ENCODE results near the gene ZNRD2. TPM values are rescaled to one million over a fixed set of nuclear protein-coding genes. Genes with fewer than 3 reads are reported as not detected.

Gene ZNRD2
- total RNA-seq, 4 donors from 2014 or later, result 43.6 to 77.3 (median 63.3) TPM

DNA sequence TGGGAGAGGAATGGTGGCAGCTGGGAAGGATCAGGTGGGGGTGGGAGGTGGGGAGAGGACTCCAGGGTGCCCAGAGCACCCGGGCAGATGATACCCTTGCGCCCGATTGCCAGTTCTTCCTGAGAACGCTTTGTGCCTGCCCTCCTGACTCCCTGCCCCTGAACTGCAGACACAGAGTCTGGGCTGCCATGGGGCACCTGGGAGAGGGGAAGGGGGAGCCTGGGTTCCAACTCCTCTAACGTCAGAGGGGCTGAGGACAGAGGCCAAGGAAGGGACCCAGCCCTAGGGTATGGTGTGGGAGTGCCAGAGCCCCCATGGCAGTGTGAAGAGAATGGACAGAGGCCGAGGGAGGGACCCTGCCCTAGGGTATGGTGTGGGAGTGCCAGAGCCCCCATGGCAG, 26.2 kb downstream of the ZNRD2 start:
- Histone ChIP-seq H3K4me1 (peaks cover 16 to 46% (median 38%) of the 10 kb centered on the region in 4 donors), H3K36me3 (peaks cover 13 to 67% (median 62%) of the 10 kb centered on the region in 4 donors), H3K4me3 (no peak overlapping the region), H3K27ac (replicated peaks in 1 of 4) (no peak overlapping the region), H3K9me3 (no peaks in the 10 kb centered on the region), H3K27me3 (no peaks in the 10 kb centered on the region)
- WGBS, result 78% methylated on average over 6 of the region's 6 CpGs
- no peak for TF ChIP-seq EP300 (IDR thresholded peaks at IDR 0.05)
- TF ChIP-seq POLR2AphosphoS5 (IDR thresholded peaks at IDR 0.05), result no peak
- no peak for TF ChIP-seq POLR2A (IDR thresholded peaks at IDR 0.05; ENCODE audit: low read depth)
- TF ChIP-seq, protein P1, sequence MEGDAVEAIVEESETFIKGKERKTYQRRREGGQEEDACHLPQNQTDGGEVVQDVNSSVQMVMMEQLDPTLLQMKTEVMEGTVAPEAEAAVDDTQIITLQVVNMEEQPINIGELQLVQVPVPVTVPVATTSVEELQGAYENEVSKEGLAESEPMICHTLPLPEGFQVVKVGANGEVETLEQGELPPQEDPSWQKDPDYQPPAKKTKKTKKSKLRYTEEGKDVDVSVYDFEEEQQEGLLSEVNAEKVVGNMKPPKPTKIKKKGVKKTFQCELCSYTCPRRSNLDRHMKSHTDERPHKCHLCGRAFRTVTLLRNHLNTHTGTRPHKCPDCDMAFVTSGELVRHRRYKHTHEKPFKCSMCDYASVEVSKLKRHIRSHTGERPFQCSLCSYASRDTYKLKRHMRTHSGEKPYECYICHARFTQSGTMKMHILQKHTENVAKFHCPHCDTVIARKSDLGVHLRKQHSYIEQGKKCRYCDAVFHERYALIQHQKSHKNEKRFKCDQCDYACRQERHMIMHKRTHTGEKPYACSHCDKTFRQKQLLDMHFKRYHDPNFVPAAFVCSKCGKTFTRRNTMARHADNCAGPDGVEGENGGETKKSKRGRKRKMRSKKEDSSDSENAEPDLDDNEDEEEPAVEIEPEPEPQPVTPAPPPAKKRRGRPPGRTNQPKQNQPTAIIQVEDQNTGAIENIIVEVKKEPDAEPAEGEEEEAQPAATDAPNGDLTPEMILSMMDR (IDR thresholded peaks at IDR 0.05), result no peak
- intact Hi-C loops (cut with DNase I), result no loop called here
- no peak for DNase-seq (ENCODE audit: extremely low spot score)

DNA sequence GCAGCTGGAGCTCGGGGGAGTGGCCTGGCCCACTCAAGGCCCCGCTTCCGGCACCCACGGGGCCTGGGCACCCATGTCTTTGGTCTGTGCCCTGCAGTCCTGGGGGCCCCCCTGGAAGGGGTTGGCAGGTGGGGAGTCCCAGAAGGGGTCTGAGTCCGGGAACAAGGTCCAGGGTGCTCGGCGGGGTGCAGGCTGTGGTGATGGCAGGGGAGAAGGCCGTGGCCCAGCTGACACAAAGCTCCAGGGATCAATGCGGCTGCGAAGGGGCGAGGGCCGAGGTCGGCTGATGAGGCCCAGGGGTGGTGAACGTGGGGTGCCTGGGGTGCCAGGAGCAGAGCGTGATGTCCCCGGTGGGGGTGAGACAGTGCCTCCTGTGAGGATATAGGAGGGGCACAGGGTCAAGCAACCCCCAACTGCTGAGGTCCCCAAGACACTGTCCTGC, 28.0 kb downstream of the ZNRD2 start:
- Histone ChIP-seq H3K36me3 (peaks cover 6 to 70% (median 61%) of the 10 kb centered on the region in 4 donors), H3K4me1 (peaks cover 15 to 28% (median 25%) of the 10 kb centered on the region in 4 donors), H3K27me3 (no peaks in the 10 kb centered on the region), H3K9me3 (no peaks in the 10 kb centered on the region), H3K27ac (replicated peaks in 1 of 4) (no peak overlapping the region), H3K4me3 (no peak overlapping the region)
- DNase-seq (ENCODE audit: extremely low spot score), result no peak
- TF ChIP-seq POLR2AphosphoS5 (IDR thresholded peaks at IDR 0.05), result no peak
- no peak for TF ChIP-seq POLR2A (IDR thresholded peaks at IDR 0.05; ENCODE audit: low read depth)
- no peak for TF ChIP-seq EP300 (IDR thresholded peaks at IDR 0.05)
- TF ChIP-seq, protein P1 (IDR thresholded peaks at IDR 0.05), result no peak
- intact Hi-C loops (cut with DNase I), result no loop called here
- 91% methylated on average over 8 of the region's 16 CpGs for WGBS

DNA sequence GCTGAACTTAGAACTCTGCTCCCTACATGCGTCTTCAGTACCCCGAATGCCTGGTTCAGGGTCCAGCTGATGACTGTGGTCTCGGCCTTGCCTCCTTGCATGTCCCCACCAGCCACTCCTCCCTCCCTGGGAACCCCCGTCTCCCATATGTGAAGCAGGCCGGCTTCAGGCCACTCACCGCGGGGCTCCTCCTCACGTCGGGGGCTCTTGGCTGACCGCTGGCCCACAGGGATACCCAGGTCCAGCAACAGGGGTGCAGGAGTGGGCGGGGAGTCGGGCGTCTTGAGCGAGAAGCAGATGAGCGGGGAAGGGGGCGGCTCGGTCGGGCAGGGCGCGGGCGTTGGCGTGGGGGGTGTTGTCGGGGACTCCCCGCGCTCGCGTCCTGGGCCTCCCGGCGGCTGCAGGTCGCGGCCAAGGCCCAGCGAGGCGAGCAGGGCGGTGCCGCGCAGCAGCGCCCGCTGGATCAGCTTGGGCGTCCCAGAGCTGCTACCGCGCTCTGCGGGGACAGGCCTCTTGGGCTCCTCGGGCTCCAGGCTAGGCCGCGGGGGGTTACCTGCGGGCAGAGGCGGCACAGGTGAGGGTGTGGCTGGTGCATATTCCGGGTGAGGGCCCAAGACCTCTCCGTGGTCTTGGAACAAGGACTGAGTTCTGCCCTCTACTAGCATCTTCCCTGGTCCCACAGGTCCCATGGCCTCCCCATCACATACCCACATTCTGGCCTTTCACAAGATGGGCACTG, 29.1 kb downstream of the ZNRD2 start:
- TF ChIP-seq POLR2AphosphoS5 (IDR thresholded peaks at IDR 0.05) (no peak), EP300 (IDR thresholded peaks at IDR 0.05) (no peak), POLR2A (IDR thresholded peaks at IDR 0.05; ENCODE audit: low read depth) (no peak)
- TF ChIP-seq, protein P1 (IDR thresholded peaks at IDR 0.05), result no peak
- intact Hi-C loops (cut with DNase I), result no loop called here
- H3K27ac ChIP-seq (replicated peaks in 1 of 4), result no peak overlapping the region
- no peaks in the 10 kb centered on the region for H3K9me3 ChIP-seq
- H3K4me1 ChIP-seq, result peaks cover 6 to 17% (median 15%) of the 10 kb centered on the region in 4 donors
- peaks cover 6 to 76% (median 69%) of the 10 kb centered on the region in 4 donors for H3K36me3 ChIP-seq
- H3K27me3 ChIP-seq, result no peaks in the 10 kb centered on the region
- DNase-seq (ENCODE audit: extremely low spot score), result no peak
- H3K4me3 ChIP-seq, result no peak overlapping the region
- 84% methylated on average over 42 of the region's 49 CpGs for WGBS

DNA sequence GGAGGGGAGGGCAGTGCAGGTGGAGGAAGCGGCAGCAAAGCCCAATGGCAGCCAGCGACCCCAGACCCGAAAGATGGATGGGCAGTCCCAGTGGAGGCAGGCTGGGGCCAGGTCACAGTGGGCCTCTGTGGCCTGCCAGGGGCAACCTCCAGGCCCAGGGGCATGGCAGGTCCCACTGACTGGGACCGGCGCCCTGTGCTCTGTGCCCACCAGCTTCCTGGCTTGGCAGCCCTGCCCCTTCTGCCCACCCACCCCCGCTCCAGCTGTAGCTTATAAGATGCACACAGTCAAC, 29.6 kb downstream of the ZNRD2 start:
- Histone ChIP-seq H3K9me3 (no peaks in the 10 kb centered on the region), H3K4me1 (peaks cover 6 to 13% (median 12%) of the 10 kb centered on the region in 4 donors), H3K36me3 (peaks cover 9 to 81% (median 74%) of the 10 kb centered on the region in 4 donors), H3K27me3 (no peaks in the 10 kb centered on the region), H3K4me3 (no peak overlapping the region), H3K27ac (replicated peaks in 1 of 4) (no peak overlapping the region)
- DNase-seq (ENCODE audit: extremely low spot score), result no peak
- WGBS, result 100% methylated on average over 1 of the region's 6 CpGs
- intact Hi-C loops (cut with DNase I), result no loop called here
- TF ChIP-seq EP300 (IDR thresholded peaks at IDR 0.05), result no peak
- no peak for TF ChIP-seq POLR2AphosphoS5 (IDR thresholded peaks at IDR 0.05)
- TF ChIP-seq, protein P1 (IDR thresholded peaks at IDR 0.05), result no peak
- TF ChIP-seq POLR2A (IDR thresholded peaks at IDR 0.05; ENCODE audit: low read depth), result no peak

All from esophagus muscularis mucosa (tissue), 4 donors.